Activated CD4-positive, alpha-beta T cell treated with anti-CD3 and anti-CD28 coated beads, Interleukin-2, amount 10 ng/mL, durations not matched to agents 24 days and 14 days (primary cell): ENCODE results near the gene OR6V1. TPM values are rescaled to one million over a fixed set of nuclear protein-coding genes. Genes with fewer than 3 reads are reported as not detected.
"Not testable (repeated sequence)": the region's sequence is repeated elsewhere in the genome, so short reads cannot be mapped to it uniquely, and the experiment has no call there.

Experiments
- DNase-seq: peaks from one replicate; pipeline ENCODE4 v3.0.0; 2022
- H3K27ac Mint-ChIP-seq: one replicate; pipeline ENCODE4 v1.8.0; 2022; ENCODE audit warnings: mild to moderate bottlenecking, mixed read lengths
- H3K27me3 Mint-ChIP-seq: one replicate; pipeline ENCODE4 v1.8.0; 2022; ENCODE audit warnings: mixed read lengths
- H3K36me3 Mint-ChIP-seq: one replicate; pipeline ENCODE4 v1.8.0; 2022; ENCODE audit warnings: low read depth, mild to moderate bottlenecking, mixed read lengths
- H3K4me1 Mint-ChIP-seq: one replicate; pipeline ENCODE4 v1.8.0; 2021; ENCODE audit warnings: mixed read lengths
- H3K4me3 Mint-ChIP-seq: one replicate; pipeline ENCODE4 v1.8.0; 2022; ENCODE audit warnings: mild to moderate bottlenecking, moderate library complexity, mixed read lengths
- H3K9me3 Mint-ChIP-seq: one replicate; pipeline ENCODE4 v1.8.0; 2021; ENCODE audit warnings: mixed read lengths
- intact Hi-C: fragments of 100-400 bp; cut with micrococcal nuclease; formaldehyde crosslinking; loops from one replicate; pipeline ENCODE4 v1.15.1; 2023
- total RNA-seq: library from RNA; stranded (reverse); gene quantifications from 2 replicates; pipeline ENCODE4 v1.2.3, GENCODE V29; 2022

The OR6V1 gene
- total RNA-seq, 1 donor from 2014 or later: not detected

- Mint-ChIP-seq H3K36me3 (no peaks in the 10 kb centered on the region), H3K4me1 (no peaks in the 10 kb centered on the region), H3K4me3 (no peak overlapping the region), H3K9me3 (peaks cover 5% of the 10 kb centered on the region), H3K27me3 (peaks cover 5% of the 10 kb centered on the region), H3K27ac (no peak overlapping the region)
- intact Hi-C loops: no loop called here
- no peak for DNase-seq
These were observed 2.5 kb downstream of the OR6V1 start for GRCh38 chr7:143054621-143055020.

- Mint-ChIP-seq H3K4me1 (no peaks in the 10 kb centered on the region), H3K27me3 (peaks cover 5% of the 10 kb centered on the region), H3K4me3 (no peak overlapping the region), H3K36me3 (no peaks in the 10 kb centered on the region), H3K27ac (no peak overlapping the region), H3K9me3 (peaks cover 5% of the 10 kb centered on the region)
- DNase-seq: no peak
- intact Hi-C loops: no loop called here
These were observed 3.6 kb downstream of the OR6V1 start for GRCh38 chr7:143055754-143056153.

DNA sequence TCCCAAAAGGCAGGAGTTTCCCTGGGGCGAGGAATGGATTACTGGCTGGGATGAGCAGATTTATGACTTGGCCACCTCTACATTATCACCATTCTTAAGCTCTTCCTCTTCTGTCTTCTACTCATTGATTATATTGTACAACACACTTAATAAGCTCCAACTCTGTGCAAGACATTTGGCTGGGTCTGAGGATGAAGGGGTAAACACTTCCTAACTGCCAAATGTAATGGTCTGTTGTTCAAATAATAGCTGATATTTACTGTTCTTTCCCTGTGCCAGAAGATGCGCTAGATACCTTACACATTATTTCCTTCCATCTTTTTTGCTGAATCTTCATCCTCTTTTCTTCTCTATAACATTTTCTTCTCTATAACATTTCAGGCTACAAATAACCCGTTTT is 11.6 kb downstream of the OR6V1 start:
- H3K27ac Mint-ChIP-seq: no peak overlapping the region
- intact Hi-C loops: no loop called here
- no peaks in the 10 kb centered on the region for H3K36me3 Mint-ChIP-seq
- no peaks in the 10 kb centered on the region for H3K27me3 Mint-ChIP-seq
- H3K4me1 Mint-ChIP-seq: no peaks in the 10 kb centered on the region
- no peaks in the 10 kb centered on the region for H3K9me3 Mint-ChIP-seq
- H3K4me3 Mint-ChIP-seq: no peak overlapping the region
- DNase-seq: no peak

DNA sequence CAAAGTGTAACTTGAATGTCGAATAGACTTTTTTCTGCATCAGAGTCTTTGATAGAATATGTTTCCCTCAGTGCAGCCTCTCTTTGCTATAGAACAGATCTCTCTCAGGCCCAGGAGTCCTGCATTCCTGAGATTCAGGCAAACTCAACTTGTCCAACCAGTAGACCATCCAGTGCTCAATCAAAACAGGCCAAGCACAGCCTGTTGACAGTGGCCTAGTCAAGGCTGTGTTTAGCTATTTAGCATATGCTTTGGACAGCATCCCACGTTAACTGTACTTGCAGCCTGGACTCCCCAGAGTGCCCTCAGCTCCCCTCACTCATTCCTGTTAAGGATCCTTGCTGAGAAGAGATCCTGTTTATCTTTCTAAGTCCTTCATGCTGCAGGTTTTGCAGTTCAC is 16.3 kb downstream of the OR6V1 start:
- no peak overlapping the region for H3K4me3 Mint-ChIP-seq
- H3K4me1 Mint-ChIP-seq: no peaks in the 10 kb centered on the region
- H3K36me3 Mint-ChIP-seq: no peaks in the 10 kb centered on the region
- intact Hi-C loops: no loop called here
- H3K27me3 Mint-ChIP-seq: no peaks in the 10 kb centered on the region
- H3K9me3 Mint-ChIP-seq: no peaks in the 10 kb centered on the region
- no peak overlapping the region for H3K27ac Mint-ChIP-seq
- DNase-seq: no peak

GRCh38 chr7:143069912-143070500 is 17.9 kb downstream of the OR6V1 start:
- intact Hi-C loops: no loop called here
- Mint-ChIP-seq H3K27me3 (no peaks in the 10 kb centered on the region), H3K27ac (no peak overlapping the region), H3K4me3 (no peak overlapping the region), H3K4me1 (no peaks in the 10 kb centered on the region), H3K36me3 (no peaks in the 10 kb centered on the region), H3K9me3 (no peaks in the 10 kb centered on the region)
- no peak for DNase-seq

GRCh38 chr7:143073556-143073955 is 21.4 kb downstream of the OR6V1 start:
- Mint-ChIP-seq H3K4me1 (no peaks in the 10 kb centered on the region), H3K9me3 (no peaks in the 10 kb centered on the region), H3K36me3 (no peaks in the 10 kb centered on the region), H3K4me3 (no peak overlapping the region), H3K27me3 (no peaks in the 10 kb centered on the region), H3K27ac (no peak overlapping the region)
- intact Hi-C loops: no loop called here
- DNase-seq: peak; percentile 15

DNA sequence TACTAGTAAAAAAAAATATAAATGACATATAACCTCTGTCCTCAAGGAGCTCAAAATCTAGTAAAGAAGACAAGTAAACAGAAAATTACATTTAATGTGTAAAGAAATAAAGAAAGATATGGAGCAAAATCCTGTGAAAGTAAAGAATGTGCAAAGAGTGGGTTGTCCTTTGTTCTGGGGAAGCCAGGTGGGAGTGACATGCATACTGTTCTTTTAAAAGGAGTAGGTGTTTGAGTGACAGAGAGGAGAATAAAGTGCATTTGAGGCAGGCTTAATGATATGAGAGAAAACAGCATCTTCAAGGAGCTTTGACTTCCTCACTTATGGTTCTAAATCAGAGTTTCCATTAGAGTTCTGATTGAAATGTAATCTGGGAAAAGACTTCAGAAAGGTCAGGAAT is 22.0 kb downstream of the OR6V1 start:
- Mint-ChIP-seq H3K36me3 (no peaks in the 10 kb centered on the region), H3K27me3 (no peaks in the 10 kb centered on the region), H3K4me3 (no peak overlapping the region), H3K9me3 (no peaks in the 10 kb centered on the region), H3K4me1 (no peaks in the 10 kb centered on the region), H3K27ac (no peak overlapping the region)
- intact Hi-C loops: no loop called here
- no peak for DNase-seq

DNA sequence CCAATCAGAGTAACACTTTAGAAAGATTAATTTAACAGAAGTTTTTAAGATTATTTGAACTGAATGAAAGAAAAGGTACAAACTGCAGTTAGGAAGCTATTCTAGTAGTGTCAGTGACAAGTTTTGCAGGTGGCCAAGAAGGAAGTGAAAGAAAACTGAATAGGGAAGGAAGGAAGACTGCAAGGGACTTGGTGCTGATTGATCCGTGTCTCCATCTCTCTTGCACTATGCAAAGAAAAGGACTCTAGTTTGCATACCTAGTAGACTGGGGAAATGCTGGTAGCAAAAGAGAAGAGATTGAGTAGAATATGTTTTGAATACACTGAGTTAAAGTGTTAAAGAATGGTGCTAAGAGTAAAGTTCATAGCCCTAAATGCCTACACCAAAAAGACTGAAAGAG is 33.0 kb downstream of the OR6V1 start:
- intact Hi-C loops: no loop called here
- Mint-ChIP-seq H3K4me3 (no peak overlapping the region), H3K36me3 (no peaks in the 10 kb centered on the region), H3K27ac (no peak overlapping the region), H3K9me3 (peaks cover 4% of the 10 kb centered on the region), H3K27me3 (no peaks in the 10 kb centered on the region), H3K4me1 (no peaks in the 10 kb centered on the region)
- DNase-seq: peak; percentile 2

- H3K27ac Mint-ChIP-seq, intact Hi-C loops, H3K36me3 Mint-ChIP-seq, H3K9me3 Mint-ChIP-seq, DNase-seq, H3K4me1 Mint-ChIP-seq, H3K27me3 Mint-ChIP-seq, H3K4me3 Mint-ChIP-seq: not testable (repeated sequence)
These were observed 33.5 kb downstream of the OR6V1 start for GRCh38 chr7:143085610-143086009.

- peak; percentile 28 for DNase-seq
- H3K4me3 Mint-ChIP-seq, H3K36me3 Mint-ChIP-seq, intact Hi-C loops, H3K27ac Mint-ChIP-seq, H3K9me3 Mint-ChIP-seq, H3K4me1 Mint-ChIP-seq, H3K27me3 Mint-ChIP-seq: not testable (repeated sequence)
These were observed 36.5 kb downstream of the OR6V1 start for GRCh38 chr7:143088549-143089231.

DNA sequence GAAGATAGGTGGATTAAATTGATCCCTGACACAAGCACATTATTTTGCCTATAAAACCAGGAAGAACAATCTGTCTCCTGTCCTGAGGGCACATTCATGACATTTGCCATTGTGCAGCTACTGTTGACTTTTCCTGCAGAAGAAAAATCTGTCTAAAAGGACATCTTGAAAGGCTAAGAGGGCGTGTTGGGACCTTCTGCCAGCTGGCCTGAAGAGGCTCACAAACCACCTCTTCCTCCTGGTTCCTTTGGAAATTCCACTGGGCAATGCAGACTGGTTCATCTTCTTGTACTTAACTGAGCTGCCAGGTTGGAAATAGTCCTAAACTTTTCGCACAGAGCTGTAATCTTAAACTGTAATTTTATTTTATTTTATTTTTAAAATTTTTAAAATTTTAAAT is 44.0 kb downstream of the OR6V1 start:
- Mint-ChIP-seq H3K36me3 (no peaks in the 10 kb centered on the region), H3K27ac (no peak overlapping the region), H3K4me1 (no peaks in the 10 kb centered on the region), H3K4me3 (no peak overlapping the region), H3K27me3 (no peaks in the 10 kb centered on the region), H3K9me3 (peaks cover 12% of the 10 kb centered on the region)
- no peak for DNase-seq
- intact Hi-C loops: no loop called here

GRCh38 chr7:143099579-143099978 is 47.4 kb downstream of the OR6V1 start:
- DNase-seq, H3K4me1 Mint-ChIP-seq, H3K27ac Mint-ChIP-seq, H3K4me3 Mint-ChIP-seq, H3K27me3 Mint-ChIP-seq, H3K36me3 Mint-ChIP-seq, intact Hi-C loops: not testable (repeated sequence)
- H3K9me3 Mint-ChIP-seq: peaks cover 12% of the 10 kb centered on the region
